Raji (cell line): ENCODE results near the gene RPS15A.
A peak's percentile ranks its signal among the peaks of the same experiment; 100 is the strongest.

Experiments
- POLR2A ChIP-seq: IDR thresholded peaks from 2 replicates; pipeline ENCODE4 v1.6.1; 2011; ENCODE audit warnings: low read depth, low read length, control low read depth; ENCODE audit not compliant: insufficient read depth

Gene RPS15A

DNA sequence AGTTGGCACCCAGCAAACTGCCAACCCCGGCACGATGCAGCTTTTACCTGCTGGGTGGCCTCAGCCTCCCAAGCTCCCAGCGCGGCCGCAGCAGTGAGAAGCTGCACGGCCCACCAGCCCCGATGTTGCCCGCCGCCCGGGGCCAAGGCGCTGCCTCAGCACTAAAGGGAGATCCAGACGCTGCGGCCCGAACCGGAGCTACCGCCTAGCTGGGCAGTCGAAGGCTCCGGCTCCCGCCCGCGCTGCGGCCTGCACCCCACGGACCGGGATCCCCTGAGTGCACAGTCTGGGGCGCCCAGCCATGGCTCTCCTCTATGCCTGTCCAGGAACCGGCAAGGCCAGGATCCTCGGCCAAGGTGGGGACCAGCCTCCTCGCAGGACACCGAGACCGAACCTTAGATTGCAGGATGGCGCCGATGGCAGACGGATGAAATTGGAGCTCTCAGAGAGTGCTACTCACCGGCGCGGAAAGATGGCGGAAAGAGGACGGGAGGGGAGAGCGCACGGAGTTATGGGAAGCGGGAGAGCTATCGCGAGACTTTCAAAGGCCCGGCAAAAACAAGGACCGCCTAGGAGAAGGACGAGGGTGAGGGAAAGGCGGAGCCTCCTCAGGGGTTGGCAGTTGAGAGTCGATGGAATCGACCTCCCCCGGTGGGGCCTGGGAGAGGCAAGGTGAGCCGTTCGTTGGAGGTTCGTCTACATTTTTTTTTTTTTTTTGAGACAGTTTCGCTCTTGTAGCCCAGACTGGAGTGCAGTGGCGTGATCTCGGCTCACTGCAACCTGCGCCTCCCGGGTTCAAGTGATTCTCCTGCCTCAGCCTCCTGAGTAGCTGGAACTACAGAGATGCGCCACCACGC is at the start of gene RPS15A:
RPS15A (minus strand) TSS at position 485 of the 857 bp plus-strand sequence. CDS start 1,221 bp downstream, outside the sequence.
- peak; percentile 95 for TF ChIP-seq POLR2A

DNA sequence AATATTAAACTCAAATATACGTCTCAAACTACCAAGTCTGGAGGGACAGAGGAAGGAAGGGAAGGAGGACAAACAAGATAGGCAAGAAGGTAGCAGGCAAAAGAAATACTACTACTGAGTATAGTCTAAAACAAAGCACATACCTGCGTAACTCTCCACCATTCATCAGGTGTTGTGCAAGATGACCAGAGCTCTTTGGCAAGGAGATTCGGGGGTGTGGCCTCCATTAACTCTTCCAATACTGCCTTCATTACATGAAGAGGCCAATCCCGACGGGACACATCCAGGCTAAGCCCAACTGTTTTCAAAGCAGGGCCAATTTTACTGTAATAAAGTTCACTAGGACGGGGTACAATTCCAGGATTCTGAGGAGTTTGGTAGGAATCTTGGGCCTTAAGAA is 49.4 kb upstream of the RPS15A start:
- TF ChIP-seq POLR2A: no peak

DNA sequence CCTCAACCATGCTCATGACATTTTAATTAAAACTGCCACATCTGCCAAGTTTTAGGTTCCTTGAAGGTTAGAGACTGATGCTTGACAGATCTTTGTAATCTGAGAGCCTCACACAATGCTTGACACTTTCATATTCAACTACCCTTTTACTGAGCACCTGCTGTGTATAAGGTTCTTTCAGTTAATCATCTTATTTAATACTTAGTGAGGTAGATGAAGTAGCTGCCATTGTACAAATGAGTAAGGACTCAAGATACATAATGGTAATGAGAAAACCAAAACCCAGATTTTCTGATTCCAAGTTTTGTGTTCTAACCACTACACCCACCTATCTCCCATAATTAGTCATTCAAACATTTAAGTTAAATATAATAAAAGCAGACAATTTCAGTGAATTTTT is 46.6 kb upstream of the RPS15A start:
- no peak for TF ChIP-seq POLR2A

DNA sequence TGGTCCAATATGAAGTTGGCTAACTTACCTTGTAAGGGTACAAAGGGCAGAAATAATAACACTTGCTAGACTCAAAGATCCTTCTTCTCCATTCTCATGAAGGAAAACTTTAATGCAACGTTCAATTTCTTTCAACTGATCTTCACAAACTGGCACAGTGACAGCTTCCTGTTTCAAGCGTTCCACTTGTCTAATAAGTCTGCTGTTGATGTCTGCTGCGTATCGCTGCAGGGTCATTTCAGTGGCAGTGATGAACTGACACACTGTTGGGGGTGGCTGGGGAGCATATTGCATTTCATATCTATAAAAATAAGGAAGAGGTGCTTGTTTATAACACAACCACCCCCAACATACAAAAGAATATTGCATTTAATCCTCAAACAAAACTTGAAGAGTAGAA is 44.7 kb upstream of the RPS15A start:
- TF ChIP-seq POLR2A: no peak

DNA sequence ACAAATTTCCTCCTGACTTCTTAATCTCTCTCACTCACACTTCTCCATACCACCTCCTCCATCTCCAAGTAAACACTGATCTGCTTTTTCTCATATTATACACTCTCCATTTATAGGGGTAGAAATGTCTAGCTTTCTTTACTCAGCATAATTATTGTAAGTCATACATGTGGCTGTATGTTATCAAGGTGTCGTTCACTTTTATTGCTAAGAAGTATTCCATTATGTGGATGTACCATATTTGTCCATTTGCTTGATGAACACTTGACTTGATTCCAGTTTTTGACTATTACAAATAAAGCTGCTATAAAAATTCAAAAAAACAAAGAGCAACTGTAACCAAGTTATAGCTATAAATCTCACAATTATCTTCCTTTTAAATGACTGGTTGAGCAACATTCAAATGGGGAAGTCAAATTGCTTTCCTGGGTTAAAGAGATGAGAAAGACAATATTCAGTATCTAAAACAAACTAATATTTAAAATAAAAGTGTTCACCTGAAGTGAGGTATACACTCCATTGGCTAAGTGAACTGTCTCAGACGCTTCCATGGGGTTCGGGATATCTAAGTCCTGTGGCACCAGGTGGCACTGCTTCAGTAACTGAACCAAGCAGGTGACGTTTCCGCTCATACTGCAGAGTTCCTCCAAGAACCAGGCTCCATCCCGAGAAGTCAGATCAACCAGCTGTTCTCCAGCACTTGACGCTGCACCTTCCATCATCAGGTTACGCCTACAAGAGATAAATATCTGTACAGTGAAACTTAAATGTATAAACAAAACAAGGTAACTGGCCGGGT is 43.8 kb upstream of the RPS15A start:
- no peak for TF ChIP-seq POLR2A

DNA sequence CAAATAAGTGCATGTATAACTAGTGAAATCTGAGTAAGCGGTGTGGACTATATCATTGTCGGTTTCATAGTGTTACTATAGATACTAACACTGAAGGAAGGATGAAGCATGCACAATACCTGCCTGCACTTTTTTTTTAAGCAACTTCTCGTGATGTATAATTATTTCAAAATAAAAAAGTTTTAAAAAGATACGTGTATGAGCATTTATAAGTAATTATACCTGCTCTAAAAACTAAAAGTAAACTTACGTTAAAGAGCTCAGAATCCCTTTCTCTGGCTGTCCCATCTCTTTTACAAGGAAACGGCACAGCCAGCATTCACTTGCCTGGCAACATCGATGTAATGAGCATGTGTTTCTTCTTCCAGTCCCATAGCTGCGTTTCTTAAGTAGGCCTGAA is 42.5 kb upstream of the RPS15A start:
- no peak for TF ChIP-seq POLR2A

DNA sequence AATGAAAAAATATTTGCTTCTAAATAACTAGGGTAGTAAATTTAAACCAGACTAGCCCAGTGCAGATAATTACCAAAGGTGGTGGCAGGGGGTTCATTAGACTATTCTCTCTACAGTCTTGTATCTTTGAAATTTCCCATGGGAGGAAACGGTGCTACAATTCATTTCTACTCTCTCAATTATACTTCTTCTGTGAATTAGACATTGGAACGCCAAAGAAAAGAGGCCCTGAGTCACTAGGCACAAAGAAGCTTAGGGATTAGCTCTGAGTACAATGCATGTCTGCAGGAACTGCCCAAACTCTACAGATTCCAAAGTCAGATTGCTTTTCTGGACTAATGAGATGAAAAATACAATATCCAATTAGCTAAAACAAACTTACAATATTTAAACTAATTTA is 41.9 kb upstream of the RPS15A start:
- no peak for TF ChIP-seq POLR2A

DNA sequence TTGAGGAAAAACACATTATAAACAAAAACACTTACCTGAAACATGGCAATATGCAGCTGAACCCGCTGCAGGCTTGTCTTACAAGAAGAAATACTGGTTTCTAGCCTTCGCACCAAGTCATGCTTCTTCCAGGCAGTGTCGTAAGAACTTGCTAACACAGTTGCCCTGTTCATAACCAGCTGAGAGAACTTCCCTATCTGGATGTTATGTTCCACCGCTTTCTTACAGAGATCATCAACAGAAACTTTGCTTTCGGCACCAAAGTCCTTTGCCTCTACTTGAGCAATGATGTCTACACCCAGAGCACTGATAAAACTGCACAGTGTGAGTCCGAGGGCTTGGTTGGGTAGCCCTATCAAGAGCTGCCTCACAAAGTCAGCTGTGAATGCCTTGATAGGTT is 39.1 kb upstream of the RPS15A start:
- TF ChIP-seq POLR2A: no peak

DNA sequence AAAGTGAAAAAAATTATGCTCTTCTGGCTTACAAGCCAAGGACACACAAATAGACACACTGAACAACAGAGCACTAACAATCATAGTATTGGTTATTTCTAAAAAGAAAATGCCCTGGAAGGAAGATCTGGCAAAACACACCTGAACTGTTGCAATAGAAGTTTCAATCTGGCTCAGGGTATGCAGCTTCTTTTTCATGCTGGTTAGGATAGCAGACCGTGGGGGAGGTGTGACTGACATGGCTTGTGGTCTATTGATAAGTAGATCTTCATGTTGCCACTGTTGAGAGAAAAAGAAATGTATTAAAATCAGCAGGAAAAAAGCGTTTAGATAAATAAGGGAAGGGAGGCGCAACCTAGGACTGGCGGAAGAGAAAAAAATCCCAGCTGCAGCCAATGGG is 37.8 kb upstream of the RPS15A start:
- no peak for TF ChIP-seq POLR2A

DNA sequence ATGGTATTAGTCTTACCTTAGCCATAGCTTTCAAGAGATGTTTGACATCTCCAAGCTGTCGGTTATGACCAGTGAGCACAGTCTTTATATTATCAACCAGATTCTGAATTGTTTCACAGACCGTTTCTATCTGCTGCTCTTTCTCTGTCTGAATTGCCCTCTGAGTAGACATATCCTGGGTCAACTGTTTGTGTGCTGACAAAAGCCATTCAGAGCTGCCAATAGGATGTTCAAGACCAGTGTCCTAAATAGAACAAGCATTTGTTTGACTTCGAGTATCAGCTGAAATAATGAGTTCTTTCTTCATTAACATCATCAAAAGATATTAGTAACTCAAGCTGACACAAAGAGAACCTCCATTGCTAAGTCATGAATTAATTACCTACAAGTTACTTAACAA is 26.2 kb upstream of the RPS15A start:
- no peak for TF ChIP-seq POLR2A

DNA sequence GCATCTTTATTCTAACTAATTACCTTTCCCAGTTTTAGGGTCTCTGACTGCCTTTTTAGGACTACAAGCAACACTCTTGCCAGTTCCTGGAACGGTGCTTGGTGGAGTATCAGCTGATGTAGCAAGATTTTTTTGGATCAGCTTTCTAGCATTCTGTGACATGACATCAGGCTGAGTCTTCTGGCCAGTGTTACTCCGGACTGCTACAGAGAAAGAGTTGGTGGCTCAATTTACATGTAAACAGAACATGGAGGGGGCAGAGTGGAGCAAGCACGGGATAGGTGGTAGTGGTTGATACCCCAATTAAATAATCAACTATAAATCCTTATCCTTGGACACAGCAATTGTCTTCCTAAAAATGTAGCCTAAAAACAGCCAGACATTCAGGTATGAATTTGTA is 21.8 kb upstream of the RPS15A start:
- no peak for TF ChIP-seq POLR2A

DNA sequence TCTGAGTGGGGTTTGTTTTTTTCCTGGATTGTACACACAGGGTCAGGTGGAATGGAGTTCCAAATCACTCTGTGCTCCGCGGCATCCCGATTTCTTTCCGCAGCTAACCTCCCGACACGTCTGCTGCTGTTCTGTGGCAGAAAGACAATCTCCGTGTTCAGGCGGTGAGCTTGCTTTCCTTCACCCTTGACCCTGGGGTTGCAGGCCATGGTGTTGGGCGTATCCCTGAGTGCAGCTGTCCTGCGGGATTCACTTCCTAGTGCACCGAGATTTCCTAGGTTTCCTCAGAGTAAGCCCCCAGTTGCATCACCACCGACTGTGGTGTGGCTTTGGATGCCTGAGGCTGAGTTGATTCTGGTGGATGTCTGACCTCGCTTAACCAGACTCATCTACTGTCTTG is 19.0 kb upstream of the RPS15A start:
- TF ChIP-seq POLR2A: no peak

DNA sequence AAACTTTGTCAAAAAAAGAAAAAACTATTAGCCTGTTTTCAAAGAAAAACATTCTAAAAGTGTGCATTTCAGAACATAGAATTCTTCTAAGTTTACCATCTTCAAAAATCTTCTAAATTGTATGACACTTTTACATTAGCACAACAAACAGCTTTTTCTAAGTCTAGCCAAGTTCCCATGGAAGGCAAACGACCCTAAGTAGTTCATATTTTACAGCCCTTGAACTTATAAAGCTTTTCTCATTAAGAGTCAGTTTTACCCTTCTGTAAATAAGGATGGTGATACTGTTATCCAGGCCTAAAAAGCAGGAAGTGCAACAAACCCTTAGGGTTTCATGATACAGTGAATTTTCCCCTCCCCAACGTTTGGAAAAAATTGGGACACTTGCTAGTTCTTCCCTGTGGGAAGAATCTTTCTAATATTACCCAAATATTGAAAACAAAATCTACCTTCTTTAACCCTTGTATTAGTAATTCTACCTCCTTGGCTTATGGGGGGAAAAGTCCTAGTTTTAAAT is 15.2 kb upstream of the RPS15A start:
- no peak for TF ChIP-seq POLR2A

DNA sequence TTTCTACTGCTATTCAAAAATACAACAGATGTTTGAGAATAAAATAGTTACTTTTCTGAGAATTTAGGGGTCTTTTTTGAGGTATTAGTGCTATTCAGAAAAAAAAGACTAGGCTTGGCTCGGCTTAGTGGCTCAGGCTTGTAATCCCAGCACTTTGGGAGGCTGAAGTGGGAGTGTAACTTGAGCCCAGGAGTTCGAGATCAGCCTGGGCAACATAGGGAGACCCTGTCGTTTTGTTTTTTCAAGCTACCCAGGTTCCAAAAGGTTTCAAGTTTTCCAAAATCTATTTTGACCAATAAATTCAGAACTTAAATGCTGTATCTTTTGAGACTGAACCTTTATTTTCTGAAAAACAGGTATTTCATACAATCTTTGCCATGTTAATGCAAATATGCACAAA is 14.4 kb upstream of the RPS15A start:
- TF ChIP-seq POLR2A: no peak

DNA sequence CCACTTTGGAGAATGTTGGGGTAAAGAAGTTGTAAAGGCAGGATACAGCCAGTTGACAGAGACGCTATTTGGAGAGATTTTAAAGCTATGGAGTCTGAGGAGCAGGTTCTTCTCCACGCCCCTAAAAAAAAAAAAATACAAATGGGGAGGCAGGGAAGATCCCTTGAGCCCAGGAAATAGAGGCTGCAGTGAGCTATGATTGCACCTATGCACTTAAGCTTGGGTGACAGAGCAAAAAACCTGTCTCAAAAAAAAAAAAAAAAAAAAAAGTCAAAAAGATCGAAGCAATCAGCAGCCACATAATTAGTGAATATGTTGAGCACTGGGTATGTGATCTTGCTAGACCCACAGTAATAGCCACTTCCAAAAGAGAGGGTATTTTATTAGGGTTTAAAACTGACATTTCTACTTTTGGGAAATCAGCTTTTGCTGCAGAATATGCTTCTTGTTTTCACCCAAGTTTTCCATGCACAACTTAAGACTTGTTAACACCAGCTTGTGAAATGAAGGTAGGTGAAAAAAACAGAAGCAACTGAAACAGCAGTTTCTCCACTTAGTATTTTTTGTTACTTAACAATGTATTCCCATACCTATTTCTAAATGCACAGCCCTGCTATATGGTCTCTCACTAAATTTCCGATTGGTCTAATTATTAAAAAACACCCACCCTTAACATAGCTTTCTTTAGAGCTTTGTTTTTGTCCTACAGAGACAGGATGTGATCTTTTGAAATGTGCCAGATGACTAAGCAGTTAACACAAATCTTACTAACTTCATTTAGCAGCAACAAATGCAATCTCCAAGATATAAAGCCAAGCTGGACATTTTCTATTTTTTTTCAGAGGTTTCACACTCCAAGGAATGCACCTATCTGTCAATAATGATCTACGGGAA is 13.7 kb upstream of the RPS15A start:
- no peak for TF ChIP-seq POLR2A
